Stimulated activated CD4-positive, alpha-beta T cell treated with anti-CD3 and anti-CD28 coated beads, TNF-alpha, amount 100 ng/mL, for 4 hours (primary cell): ENCODE data around the gene CCDC146.
"Not testable (repeated sequence)": the region's sequence is repeated elsewhere in the genome, so short reads cannot be mapped to it uniquely, and the experiment has no call there.

Experiments used
- DNase-seq, 3 experiments: peaks; one replicate each; pipeline ENCODE4 v3.0.0-alpha.2; 2020; ENCODE audit warnings: low read depth in 3 of 3

Gene CCDC146

GRCh38 chr7:77121860-77122681 is at the start of gene CCDC146:
Gene CCDC146 (plus strand): TSS chr7:77122615. CDS start chr7:77167669, 45,054 bp downstream.
- DNase-seq, result peak; percentile 69 to 92 (median 90)

GRCh38 chr7:77074786-77075396 is 47.5 kb upstream of the CCDC146 start:
- DNase-seq, result not testable (repeated sequence)

- not testable (repeated sequence) for DNase-seq
Measured at GRCh38 chr7:77077060-77077459, 45.4 kb upstream of the CCDC146 start.

- DNase-seq, result not testable (repeated sequence)
Measured at GRCh38 chr7:77079112-77079511, 43.3 kb upstream of the CCDC146 start.

- not testable (repeated sequence) for DNase-seq
Measured at GRCh38 chr7:77079624-77080023, 42.8 kb upstream of the CCDC146 start.

GRCh38 chr7:77080236-77080635 is 42.2 kb upstream of the CCDC146 start:
- not testable (repeated sequence) for DNase-seq

- DNase-seq, result not testable (repeated sequence)
Measured at GRCh38 chr7:77082192-77082591, 40.2 kb upstream of the CCDC146 start.

GRCh38 chr7:77092301-77092700 is 30.1 kb upstream of the CCDC146 start:
- not testable (repeated sequence) for DNase-seq

- not testable (repeated sequence) for DNase-seq
Measured at GRCh38 chr7:77100501-77100900, 21.9 kb upstream of the CCDC146 start.

GRCh38 chr7:77101187-77101586 is 21.2 kb upstream of the CCDC146 start:
- DNase-seq, result not testable (repeated sequence)

GRCh38 chr7:77102671-77103070 is 19.7 kb upstream of the CCDC146 start:
- DNase-seq, result not testable (repeated sequence)

GRCh38 chr7:77105904-77106303 is 16.5 kb upstream of the CCDC146 start:
- not testable (repeated sequence) for DNase-seq

GRCh38 chr7:77107659-77108058 is 14.8 kb upstream of the CCDC146 start:
- DNase-seq, result not testable (repeated sequence)

- not testable (repeated sequence) for DNase-seq
Measured at GRCh38 chr7:77108362-77108761, 14.1 kb upstream of the CCDC146 start.

GRCh38 chr7:77112719-77113306 is 9.6 kb upstream of the CCDC146 start:
- DNase-seq, result not testable (repeated sequence)

- DNase-seq, result not testable (repeated sequence)
Measured at GRCh38 chr7:77125486-77125885, 3.1 kb downstream of the CCDC146 start.

GRCh38 chr7:77127009-77127408 is 4.6 kb downstream of the CCDC146 start:
- not testable (repeated sequence) for DNase-seq

- DNase-seq, result not testable (repeated sequence)
Measured at GRCh38 chr7:77128582-77129410, 6.4 kb downstream of the CCDC146 start.

GRCh38 chr7:77131781-77132180 is 9.4 kb downstream of the CCDC146 start:
- DNase-seq, result not testable (repeated sequence)

- not testable (repeated sequence) for DNase-seq
Measured at GRCh38 chr7:77138668-77139067, 16.3 kb downstream of the CCDC146 start.

- not testable (repeated sequence) for DNase-seq
Measured at GRCh38 chr7:77140291-77140690, 17.9 kb downstream of the CCDC146 start.
